ENCODE data around the gene RNF227. TPM values are rescaled to one million over a fixed set of nuclear protein-coding genes. Genes with fewer than 3 reads are reported as not detected.
A peak's percentile ranks its signal among the peaks of the same experiment; 100 is the strongest.

RNF227 gene
- total and polyA plus RNA-seq, 2 of the 13 experiments (the other 11 are each of a cell fraction or from before 2014, with no cell fraction given) = 0.20 to 0.79 TPM

- no peak for TF ChIP-seq IRF9 (CRISPR knock-in tag; IDR thresholded peaks at IDR 0.05; ENCODE audit: borderline replicate concordance)
- TF ChIP-seq KAT8 (CRISPR knock-in tag; IDR thresholded peaks at IDR 0.05) = peak; percentile 90
- TF ChIP-seq FOSL2 (CRISPR knock-in tag; IDR thresholded peaks at IDR 0.05) = peak; percentile 78
- TF ChIP-seq NFKB2 (CRISPR knock-in tag; IDR thresholded peaks at IDR 0.05; ENCODE audit: borderline replicate concordance) = no peak; the same call in 1 of the 2 replicates
- TF ChIP-seq E2F5 (CRISPR knock-in tag; conservative IDR thresholded peaks at IDR 0.05) = 0 out of 2 replicates have a peak, but pooled peaks have one; percentile 20
- TF ChIP-seq UBTF (CRISPR knock-in tag; IDR thresholded peaks at IDR 0.05) = peak; percentile 34
- peak; percentile 80 for TF ChIP-seq POLR2AphosphoS5 (IDR thresholded peaks at IDR 0.05; ENCODE audit: low read depth, low read length)
- no peak for TF ChIP-seq NONO (IDR thresholded peaks at IDR 0.05)
- TF ChIP-seq NONO (CRISPR knock-in tag; conservative IDR thresholded peaks at IDR 0.05) = peak; percentile 55; the same call in 1 of the 2 replicates
- peak; percentile 84 for TF ChIP-seq ERF (CRISPR knock-in tag; IDR thresholded peaks at IDR 0.05)
- TF ChIP-seq ZNF503 (CRISPR knock-in tag; IDR thresholded peaks at IDR 0.05) = no peak
- no peak for TF ChIP-seq U2AF1 (optimal IDR thresholded peaks at IDR 0.05; ENCODE audit: low read depth, low read length)
- no peak for TF ChIP-seq ZNF550 (CRISPR knock-in tag; IDR thresholded peaks at IDR 0.05; ENCODE audit: borderline replicate concordance)
- TF ChIP-seq HDAC2 (CRISPR knock-in tag; IDR thresholded peaks at IDR 0.05) = peak; percentile 50; the same call in 1 of the 2 replicates
- TF ChIP-seq ATF1 (CRISPR knock-in tag; IDR thresholded peaks at IDR 0.05) = peak; percentile 87
- peak; percentile 69 for TF ChIP-seq HNRNPH1 (optimal IDR thresholded peaks at IDR 0.05; ENCODE audit: low read depth, low read length)
- no peak for TF ChIP-seq NR2F1 (CRISPR knock-in tag; IDR thresholded peaks at IDR 0.05)
- TF ChIP-seq SP5 (CRISPR knock-in tag; IDR thresholded peaks at IDR 0.05; ENCODE audit: borderline replicate concordance, low read depth) = peak; percentile 67; the same call in 1 of the 2 replicates
- TF ChIP-seq PAX8 (CRISPR knock-in tag; IDR thresholded peaks at IDR 0.05; ENCODE audit: borderline replicate concordance) = 0 out of 2 replicates have a peak, but pooled peaks have one; percentile 21
- 0 out of 2 replicates have a peak, but pooled peaks have one; percentile 43 for TF ChIP-seq SMYD3 (CRISPR knock-in tag; IDR thresholded peaks at IDR 0.05)
Observed at GRCh38 chr17:7931709-7932482, 15.8 kb upstream of the RNF227 start, which contains the start of the genes CNTROB and TRAPPC1 (continued).
